ENCODE results near the gene PRKAR1B.
"Not testable (repeated sequence)": the region's sequence is repeated elsewhere in the genome, so short reads cannot be mapped to it uniquely, and the experiment has no call there.

DNA sequence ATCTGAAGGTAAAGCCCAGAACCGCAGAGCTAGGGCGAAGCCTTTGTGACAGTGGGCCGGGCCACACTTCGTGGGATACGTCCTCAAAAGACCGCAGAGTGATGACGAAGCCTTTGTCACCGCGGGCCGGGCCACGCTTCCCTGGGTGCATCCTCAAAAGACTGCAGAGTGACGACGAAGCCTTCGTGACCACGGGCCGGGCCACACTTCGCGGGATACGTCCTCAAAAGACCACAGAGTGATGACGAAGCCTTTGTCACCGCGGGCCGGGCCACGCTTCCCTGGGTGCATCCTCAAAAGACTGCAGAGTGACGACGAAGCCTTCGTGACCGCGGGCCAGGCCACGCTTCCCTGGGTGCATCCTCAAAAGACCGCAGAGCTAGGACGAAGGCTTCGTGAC, 25.2 kb upstream of the PRKAR1B start:
- TF ChIP-seq, protein P1, sequence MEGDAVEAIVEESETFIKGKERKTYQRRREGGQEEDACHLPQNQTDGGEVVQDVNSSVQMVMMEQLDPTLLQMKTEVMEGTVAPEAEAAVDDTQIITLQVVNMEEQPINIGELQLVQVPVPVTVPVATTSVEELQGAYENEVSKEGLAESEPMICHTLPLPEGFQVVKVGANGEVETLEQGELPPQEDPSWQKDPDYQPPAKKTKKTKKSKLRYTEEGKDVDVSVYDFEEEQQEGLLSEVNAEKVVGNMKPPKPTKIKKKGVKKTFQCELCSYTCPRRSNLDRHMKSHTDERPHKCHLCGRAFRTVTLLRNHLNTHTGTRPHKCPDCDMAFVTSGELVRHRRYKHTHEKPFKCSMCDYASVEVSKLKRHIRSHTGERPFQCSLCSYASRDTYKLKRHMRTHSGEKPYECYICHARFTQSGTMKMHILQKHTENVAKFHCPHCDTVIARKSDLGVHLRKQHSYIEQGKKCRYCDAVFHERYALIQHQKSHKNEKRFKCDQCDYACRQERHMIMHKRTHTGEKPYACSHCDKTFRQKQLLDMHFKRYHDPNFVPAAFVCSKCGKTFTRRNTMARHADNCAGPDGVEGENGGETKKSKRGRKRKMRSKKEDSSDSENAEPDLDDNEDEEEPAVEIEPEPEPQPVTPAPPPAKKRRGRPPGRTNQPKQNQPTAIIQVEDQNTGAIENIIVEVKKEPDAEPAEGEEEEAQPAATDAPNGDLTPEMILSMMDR (IDR thresholded peaks at IDR 0.05) = not testable (repeated sequence)
- not testable (repeated sequence) for TF ChIP-seq EZH2phosphoT487 (IDR thresholded peaks at IDR 0.05; ENCODE audit: borderline replicate concordance, low read depth); RFX5 (IDR thresholded peaks at IDR 0.05; ENCODE audit: low read length); RCOR1 (IDR thresholded peaks at IDR 0.05; ENCODE audit: low read length); POLR2AphosphoS5 (IDR thresholded peaks at IDR 0.05; ENCODE audit: low read depth, low read length); NRF1 (IDR thresholded peaks at IDR 0.05; ENCODE audit: low read depth, low read length); SMC3 (IDR thresholded peaks at IDR 0.05; ENCODE audit: low read depth, low read length); FOXJ3 (CRISPR knock-in tag; IDR thresholded peaks at IDR 0.05); EP300 (IDR thresholded peaks at IDR 0.05; ENCODE audit: borderline replicate concordance in 1 of 2, low read depth in 1 of 2, low read length in 1 of 2); SIN3A (IDR thresholded peaks at IDR 0.05; ENCODE audit: borderline replicate concordance, low read depth, low read length); TEAD4 (IDR thresholded peaks at IDR 0.05; ENCODE audit: borderline replicate concordance, insufficient read depth)
- TF ChIP-seq, protein P2, sequence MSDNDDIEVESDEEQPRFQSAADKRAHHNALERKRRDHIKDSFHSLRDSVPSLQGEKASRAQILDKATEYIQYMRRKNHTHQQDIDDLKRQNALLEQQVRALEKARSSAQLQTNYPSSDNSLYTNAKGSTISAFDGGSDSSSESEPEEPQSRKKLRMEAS (IDR thresholded peaks at IDR 0.05; ENCODE audit: low read depth) = not testable (repeated sequence)
- TF ChIP-seq, protein P3, sequence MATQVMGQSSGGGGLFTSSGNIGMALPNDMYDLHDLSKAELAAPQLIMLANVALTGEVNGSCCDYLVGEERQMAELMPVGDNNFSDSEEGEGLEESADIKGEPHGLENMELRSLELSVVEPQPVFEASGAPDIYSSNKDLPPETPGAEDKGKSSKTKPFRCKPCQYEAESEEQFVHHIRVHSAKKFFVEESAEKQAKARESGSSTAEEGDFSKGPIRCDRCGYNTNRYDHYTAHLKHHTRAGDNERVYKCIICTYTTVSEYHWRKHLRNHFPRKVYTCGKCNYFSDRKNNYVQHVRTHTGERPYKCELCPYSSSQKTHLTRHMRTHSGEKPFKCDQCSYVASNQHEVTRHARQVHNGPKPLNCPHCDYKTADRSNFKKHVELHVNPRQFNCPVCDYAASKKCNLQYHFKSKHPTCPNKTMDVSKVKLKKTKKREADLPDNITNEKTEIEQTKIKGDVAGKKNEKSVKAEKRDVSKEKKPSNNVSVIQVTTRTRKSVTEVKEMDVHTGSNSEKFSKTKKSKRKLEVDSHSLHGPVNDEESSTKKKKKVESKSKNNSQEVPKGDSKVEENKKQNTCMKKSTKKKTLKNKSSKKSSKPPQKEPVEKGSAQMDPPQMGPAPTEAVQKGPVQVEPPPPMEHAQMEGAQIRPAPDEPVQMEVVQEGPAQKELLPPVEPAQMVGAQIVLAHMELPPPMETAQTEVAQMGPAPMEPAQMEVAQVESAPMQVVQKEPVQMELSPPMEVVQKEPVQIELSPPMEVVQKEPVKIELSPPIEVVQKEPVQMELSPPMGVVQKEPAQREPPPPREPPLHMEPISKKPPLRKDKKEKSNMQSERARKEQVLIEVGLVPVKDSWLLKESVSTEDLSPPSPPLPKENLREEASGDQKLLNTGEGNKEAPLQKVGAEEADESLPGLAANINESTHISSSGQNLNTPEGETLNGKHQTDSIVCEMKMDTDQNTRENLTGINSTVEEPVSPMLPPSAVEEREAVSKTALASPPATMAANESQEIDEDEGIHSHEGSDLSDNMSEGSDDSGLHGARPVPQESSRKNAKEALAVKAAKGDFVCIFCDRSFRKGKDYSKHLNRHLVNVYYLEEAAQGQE (IDR thresholded peaks at IDR 0.05; ENCODE audit: low read depth, low read length) = not testable (repeated sequence)
